ENCODE measurements around the gene RAB3IP.
A peak's percentile ranks its signal among the peaks of the same experiment; 100 is the strongest.

RAB3IP gene

GRCh38 chr12:69866698-69867097 lies 128.0 kb downstream of the RAB3IP start:
- 77% methylated on average over 4 of the region's 4 CpGs for WGBS
- no peak overlapping the region for H3K4me3 ChIP-seq (ENCODE audit: insufficient read depth in 1 of 2, low read depth in 1 of 2, low read length in 2 of 2)
- H3K4me2 ChIP-seq (ENCODE audit: low read length, poor library complexity, severe bottlenecking): no peak overlapping the region
- H3K9me3 ChIP-seq (ENCODE audit: control insufficient read depth, low read length): no peaks in the 10 kb centered on the region
- no peak overlapping the region for H3K27ac ChIP-seq (ENCODE audit: low read length, poor library complexity, severe bottlenecking)
- no peak for DNase-seq
- no peak overlapping the region for H3K23ac ChIP-seq (ENCODE audit: low read length in 2 of 2)
- no peak overlapping the region for H2AK5ac ChIP-seq (ENCODE audit: low read length, severe bottlenecking)
- H3K27me3 ChIP-seq (ENCODE audit: control insufficient read depth in 1 of 2, insufficient read depth in 1 of 2, low read length in 2 of 2): no peaks in the 10 kb centered on the region
- no peak overlapping the region for H3K9ac ChIP-seq (ENCODE audit: low read length)
- H2BK120ac ChIP-seq (ENCODE audit: low read depth, low read length): no peak overlapping the region
- H4K8ac ChIP-seq (ENCODE audit: low read length): no peak overlapping the region
- H3K18ac ChIP-seq (ENCODE audit: low read depth in 1 of 2, low read length in 2 of 2): no peak overlapping the region
- no peak overlapping the region for H2BK5ac ChIP-seq (ENCODE audit: low read depth, low read length, poor library complexity, severe bottlenecking)
- no peaks in the 10 kb centered on the region for H3K36me3 ChIP-seq (ENCODE audit: control insufficient read depth in 1 of 2, insufficient read depth in 2 of 2, low read depth in 1 of 2, low read length in 2 of 2)
- H4K91ac ChIP-seq (ENCODE audit: low read length): no peak overlapping the region
- H3K14ac ChIP-seq (ENCODE audit: low read length in 2 of 2): no peak overlapping the region
- H3K4ac ChIP-seq (ENCODE audit: low read depth in 1 of 2, low read length in 2 of 2): no peak overlapping the region
- peaks cover 2% of the 10 kb centered on the region for H3K4me1 ChIP-seq (ENCODE audit: control insufficient read depth, insufficient read depth, low read depth, low read length)
- no peaks in the 10 kb centered on the region for H3K79me1 ChIP-seq (replicated peaks; ENCODE audit: low read length, poor library complexity, severe bottlenecking)
- no peak overlapping the region for H2BK12ac ChIP-seq (ENCODE audit: low read length in 2 of 2)
- no peak overlapping the region for H2AFZ ChIP-seq (ENCODE audit: low read depth, low read length)
- H2BK15ac ChIP-seq (ENCODE audit: low read depth, poor library complexity, severe bottlenecking): no peak overlapping the region

- Histone ChIP-seq H2BK12ac (ENCODE audit: low read length in 2 of 2) (no peak overlapping the region), H3K14ac (ENCODE audit: low read length in 2 of 2) (peak overlapping the region in 1 of 2 experiments; percentile 68), H3K4me2 (ENCODE audit: low read length, poor library complexity, severe bottlenecking) (no peak overlapping the region), H3K27ac (ENCODE audit: low read length, poor library complexity, severe bottlenecking) (no peak overlapping the region), H3K18ac (ENCODE audit: low read depth in 1 of 2, low read length in 2 of 2) (no peak overlapping the region), H3K27me3 (ENCODE audit: control insufficient read depth in 1 of 2, insufficient read depth in 1 of 2, low read length in 2 of 2) (no peaks in the 10 kb centered on the region), H3K36me3 (ENCODE audit: control insufficient read depth in 1 of 2, insufficient read depth in 2 of 2, low read depth in 1 of 2, low read length in 2 of 2) (no peaks in the 10 kb centered on the region), H3K9me3 (ENCODE audit: control insufficient read depth, low read length) (no peaks in the 10 kb centered on the region), H3K4me3 (ENCODE audit: insufficient read depth in 1 of 2, low read depth in 1 of 2, low read length in 2 of 2) (no peak overlapping the region), H3K4me1 (ENCODE audit: control insufficient read depth, insufficient read depth, low read depth, low read length) (peaks cover 2% of the 10 kb centered on the region), H3K79me1 (replicated peaks; ENCODE audit: low read length, poor library complexity, severe bottlenecking) (no peaks in the 10 kb centered on the region), H3K23ac (ENCODE audit: low read length in 2 of 2) (no peak overlapping the region), H2BK15ac (ENCODE audit: low read depth, poor library complexity, severe bottlenecking) (no peak overlapping the region), H3K9ac (ENCODE audit: low read length) (no peak overlapping the region), H2AK5ac (ENCODE audit: low read length, severe bottlenecking) (no peak overlapping the region), H2BK5ac (ENCODE audit: low read depth, low read length, poor library complexity, severe bottlenecking) (no peak overlapping the region), H3K4ac (ENCODE audit: low read depth in 1 of 2, low read length in 2 of 2) (no peak overlapping the region), H4K91ac (ENCODE audit: low read length) (no peak overlapping the region), H4K8ac (ENCODE audit: low read length) (no peak overlapping the region), H2BK120ac (ENCODE audit: low read depth, low read length) (no peak overlapping the region), H2AFZ (ENCODE audit: low read depth, low read length) (no peak overlapping the region)
- DNase-seq: no peak
- WGBS: 92% methylated on average over 8 of the region's 9 CpGs
Measured at GRCh38 chr12:69868695-69869094, 130.0 kb downstream of the RAB3IP start.

- no CpG with 5 or more reads among the region's 3 CpGs for WGBS
- H3K4me3 ChIP-seq (ENCODE audit: insufficient read depth in 1 of 2, low read depth in 1 of 2, low read length in 2 of 2): peak overlapping the region in 1 of 2 experiments; percentile 43
- H2AFZ ChIP-seq (ENCODE audit: low read depth, low read length): no peak overlapping the region
- H2BK15ac ChIP-seq (ENCODE audit: low read depth, poor library complexity, severe bottlenecking): no peak overlapping the region
- no peak overlapping the region for H4K91ac ChIP-seq (ENCODE audit: low read length)
- H3K23ac ChIP-seq (ENCODE audit: low read length in 2 of 2): no peak overlapping the region
- H3K9me3 ChIP-seq (ENCODE audit: control insufficient read depth, low read length): no peaks in the 10 kb centered on the region
- no peaks in the 10 kb centered on the region for H3K36me3 ChIP-seq (ENCODE audit: control insufficient read depth in 1 of 2, insufficient read depth in 2 of 2, low read depth in 1 of 2, low read length in 2 of 2)
- H2BK120ac ChIP-seq (ENCODE audit: low read depth, low read length): no peak overlapping the region
- H3K9ac ChIP-seq (ENCODE audit: low read length): peak overlapping the region; percentile 62
- no peak overlapping the region for H3K27ac ChIP-seq (ENCODE audit: low read length, poor library complexity, severe bottlenecking)
- H2BK12ac ChIP-seq (ENCODE audit: low read length in 2 of 2): no peak overlapping the region
- no peak for DNase-seq
- no peak overlapping the region for H2BK5ac ChIP-seq (ENCODE audit: low read depth, low read length, poor library complexity, severe bottlenecking)
- H3K79me1 ChIP-seq (replicated peaks; ENCODE audit: low read length, poor library complexity, severe bottlenecking): no peaks in the 10 kb centered on the region
- no peak overlapping the region for H3K4me2 ChIP-seq (ENCODE audit: low read length, poor library complexity, severe bottlenecking)
- H4K8ac ChIP-seq (ENCODE audit: low read length): no peak overlapping the region
- H3K18ac ChIP-seq (ENCODE audit: low read depth in 1 of 2, low read length in 2 of 2): no peak overlapping the region
- no peaks in the 10 kb centered on the region for H3K27me3 ChIP-seq (ENCODE audit: control insufficient read depth in 1 of 2, insufficient read depth in 1 of 2, low read length in 2 of 2)
- H3K14ac ChIP-seq (ENCODE audit: low read length in 2 of 2): no peak overlapping the region
- no peak overlapping the region for H2AK5ac ChIP-seq (ENCODE audit: low read length, severe bottlenecking)
- peaks cover 2% of the 10 kb centered on the region for H3K4me1 ChIP-seq (ENCODE audit: control insufficient read depth, insufficient read depth, low read depth, low read length)
- H3K4ac ChIP-seq (ENCODE audit: low read depth in 1 of 2, low read length in 2 of 2): no peak overlapping the region
Measured at GRCh38 chr12:69872804-69873203, 134.1 kb downstream of the RAB3IP start.

Measured in mesenchymal stem cell (in vitro differentiated cells and primary cell).